Vagina (tissue), 2 donors: Measurements from ENCODE around the gene FXR1.

Experiments
- POLR2A ChIP-seq, 2 donors: fragments of 450-650 bp; IDR thresholded peaks; one replicate each; pipeline ENCODE4 v1.6.1; 2017; ENCODE audit warnings: antibody characterized with exemption in 2 of 2, mild to moderate bottlenecking in 2 of 2, moderate library complexity in 2 of 2
- TF ChIP-seq, protein P1 (sequence below), 3 experiments: fragments of 450-650 bp in 2 of 3; fragments of 200-600 bp in 1 of 3; sonication (generic) in 1 of 3; IDR thresholded peaks; one replicate each; pipeline ENCODE4 v1.5.1; 2017 to 2019; ENCODE audit warnings: antibody characterized with exemption in 3 of 3, mild to moderate bottlenecking in 2 of 3, moderate library complexity in 2 of 3

- TF ChIP-seq, protein P1, sequence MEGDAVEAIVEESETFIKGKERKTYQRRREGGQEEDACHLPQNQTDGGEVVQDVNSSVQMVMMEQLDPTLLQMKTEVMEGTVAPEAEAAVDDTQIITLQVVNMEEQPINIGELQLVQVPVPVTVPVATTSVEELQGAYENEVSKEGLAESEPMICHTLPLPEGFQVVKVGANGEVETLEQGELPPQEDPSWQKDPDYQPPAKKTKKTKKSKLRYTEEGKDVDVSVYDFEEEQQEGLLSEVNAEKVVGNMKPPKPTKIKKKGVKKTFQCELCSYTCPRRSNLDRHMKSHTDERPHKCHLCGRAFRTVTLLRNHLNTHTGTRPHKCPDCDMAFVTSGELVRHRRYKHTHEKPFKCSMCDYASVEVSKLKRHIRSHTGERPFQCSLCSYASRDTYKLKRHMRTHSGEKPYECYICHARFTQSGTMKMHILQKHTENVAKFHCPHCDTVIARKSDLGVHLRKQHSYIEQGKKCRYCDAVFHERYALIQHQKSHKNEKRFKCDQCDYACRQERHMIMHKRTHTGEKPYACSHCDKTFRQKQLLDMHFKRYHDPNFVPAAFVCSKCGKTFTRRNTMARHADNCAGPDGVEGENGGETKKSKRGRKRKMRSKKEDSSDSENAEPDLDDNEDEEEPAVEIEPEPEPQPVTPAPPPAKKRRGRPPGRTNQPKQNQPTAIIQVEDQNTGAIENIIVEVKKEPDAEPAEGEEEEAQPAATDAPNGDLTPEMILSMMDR (IDR thresholded peaks at IDR 0.05) = no peak
- TF ChIP-seq POLR2A (IDR thresholded peaks at IDR 0.05) = no peak
These were observed 94.1 kb downstream of the FXR1 start for GRCh38 chr3:181006541-181006940.
